ENCODE data around the gene RPS21. TPM values are rescaled to one million over a fixed set of nuclear protein-coding genes. Genes with fewer than 3 reads are reported as not detected.

Gene RPS21
- total and polyA plus RNA-seq, 9 of the 15 experiments (the other 6 are each of a cell fraction or from before 2014, with no cell fraction given): 1,380 to 5,647 (median 3,091) TPM

DNA sequence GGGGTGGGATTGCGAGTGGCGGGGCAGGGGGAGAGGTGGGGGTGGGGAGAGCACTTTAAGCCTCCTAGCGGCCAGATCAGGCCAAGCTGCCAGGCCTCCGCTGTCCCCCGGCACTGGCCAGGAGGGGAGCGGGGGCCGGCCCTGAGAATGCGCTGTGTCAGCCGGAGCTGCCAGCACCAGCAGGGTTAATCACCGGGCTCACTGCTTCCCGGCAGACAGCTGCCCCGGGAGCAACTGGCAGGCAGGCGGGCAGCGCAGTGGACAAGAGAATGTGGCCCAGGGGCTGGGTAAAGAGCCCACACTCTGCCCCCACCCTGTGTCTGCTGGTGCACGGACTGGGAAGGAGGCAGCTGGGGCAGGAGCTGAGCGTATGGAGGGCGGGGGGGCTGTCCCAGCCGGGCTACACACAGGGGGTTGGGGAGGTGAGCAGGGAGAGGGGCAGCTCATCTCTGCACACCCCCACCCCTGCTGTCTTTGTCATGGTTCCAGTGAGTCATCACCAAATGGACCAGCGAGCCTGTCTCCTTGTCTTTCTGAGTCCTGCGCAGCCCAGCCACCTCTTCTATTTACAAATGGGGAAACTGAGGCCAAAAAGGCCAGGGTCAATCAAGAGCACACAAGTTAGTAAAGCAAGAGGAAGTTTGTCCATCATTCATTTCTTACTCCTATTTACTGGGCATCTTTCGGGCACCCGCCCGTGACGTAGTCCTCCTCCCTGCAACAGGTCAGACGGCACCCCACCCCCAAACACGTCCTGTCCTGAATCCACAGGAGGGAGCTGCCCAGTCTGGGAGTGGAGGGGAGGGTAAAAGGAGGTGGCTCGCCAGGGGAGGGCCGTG, 17.7 kb upstream of the RPS21 start (continued):
- TF ChIP-seq MAZ (CRISPR knock-in tag; conservative IDR thresholded peaks at IDR 0.05 in 1 of 2, IDR thresholded peaks at IDR 0.05 in 1 of 2) (peak in 1 of 2 experiments; percentile 63; a peak in 2 of 4 replicates), RREB1 (CRISPR knock-in tag; IDR thresholded peaks at IDR 0.05) (no peak), MAFF (IDR thresholded peaks at IDR 0.05; ENCODE audit: low read length) (no peak), GTF2F1 (IDR thresholded peaks at IDR 0.05; ENCODE audit: low read depth, low read length) (no peak), ZNF75A (CRISPR knock-in tag; IDR thresholded peaks at IDR 0.05) (no peak), NFE2 (IDR thresholded peaks at IDR 0.05; ENCODE audit: low read depth) (0 out of 2 replicates have a peak, but pooled peaks have one; percentile 3), HMGN3 (IDR thresholded peaks at IDR 0.05; ENCODE audit: borderline replicate concordance, extremely low read depth, insufficient read length, low read depth, low read length) (no peak), MECOM (CRISPR knock-in tag; IDR thresholded peaks at IDR 0.05) (no peak), BACH1 (tag; IDR thresholded peaks at IDR 0.05) (no peak), NCOA2 (IDR thresholded peaks at IDR 0.05; ENCODE audit: partially characterized antibody in 2 of 2) (no peak), HOXB6 (CRISPR knock-in tag; IDR thresholded peaks at IDR 0.05; ENCODE audit: borderline replicate concordance) (no peak), ZFP91 (CRISPR knock-in tag; IDR thresholded peaks at IDR 0.05) (no peak), NFIC (IDR thresholded peaks at IDR 0.05) (no peak), TSC22D4 (tag; IDR thresholded peaks at IDR 0.05) (no peak), CBFB (CRISPR knock-in tag; IDR thresholded peaks at IDR 0.05) (no peak), SAFB (IDR thresholded peaks at IDR 0.05; ENCODE audit: borderline replicate concordance, low read depth, low read length) (no peak), SIN3B (IDR thresholded peaks at IDR 0.05; ENCODE audit: low read depth) (no peak)
- TF ChIP-seq, protein P1, sequence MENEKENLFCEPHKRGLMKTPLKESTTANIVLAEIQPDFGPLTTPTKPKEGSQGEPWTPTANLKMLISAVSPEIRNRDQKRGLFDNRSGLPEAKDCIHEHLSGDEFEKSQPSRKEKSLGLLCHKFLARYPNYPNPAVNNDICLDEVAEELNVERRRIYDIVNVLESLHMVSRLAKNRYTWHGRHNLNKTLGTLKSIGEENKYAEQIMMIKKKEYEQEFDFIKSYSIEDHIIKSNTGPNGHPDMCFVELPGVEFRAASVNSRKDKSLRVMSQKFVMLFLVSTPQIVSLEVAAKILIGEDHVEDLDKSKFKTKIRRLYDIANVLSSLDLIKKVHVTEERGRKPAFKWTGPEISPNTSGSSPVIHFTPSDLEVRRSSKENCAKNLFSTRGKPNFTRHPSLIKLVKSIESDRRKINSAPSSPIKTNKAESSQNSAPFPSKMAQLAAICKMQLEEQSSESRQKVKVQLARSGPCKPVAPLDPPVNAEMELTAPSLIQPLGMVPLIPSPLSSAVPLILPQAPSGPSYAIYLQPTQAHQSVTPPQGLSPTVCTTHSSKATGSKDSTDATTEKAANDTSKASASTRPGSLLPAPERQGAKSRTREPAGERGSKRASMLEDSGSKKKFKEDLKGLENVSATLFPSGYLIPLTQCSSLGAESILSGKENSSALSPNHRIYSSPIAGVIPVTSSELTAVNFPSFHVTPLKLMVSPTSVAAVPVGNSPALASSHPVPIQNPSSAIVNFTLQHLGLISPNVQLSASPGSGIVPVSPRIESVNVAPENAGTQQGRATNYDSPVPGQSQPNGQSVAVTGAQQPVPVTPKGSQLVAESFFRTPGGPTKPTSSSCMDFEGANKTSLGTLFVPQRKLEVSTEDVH (IDR thresholded peaks at IDR 0.05; ENCODE audit: low read depth, partially characterized antibody): no peak
